Smooth muscle cell (in vitro differentiated cells): ENCODE measurements around the gene CDV3. TPM values are rescaled to one million over a fixed set of nuclear protein-coding genes. Genes with fewer than 3 reads are reported as not detected.

Experiments
- DNase-seq: peaks from one replicate; lab custom pipeline; 2025; ENCODE audit not compliant: unreplicated experiment; lab: John Stamatoyannopoulos, UW
- H2AFZ ChIP-seq: fragments of 200-600 bp; sonication (generic); 2 replicates; pipeline ENCODE4 v1.6.0; 2016; ENCODE audit warnings: antibody characterized with exemption, low read depth, mild to moderate bottlenecking
- H3F3A ChIP-seq: fragments of 200-600 bp; sonication (generic); 2 replicates; pipeline ENCODE4 v1.6.0; 2017; ENCODE audit warnings: antibody characterized with exemption, low read depth
- H3K27ac ChIP-seq: fragments of 200-600 bp; sonication (generic); 2 replicates; pipeline ENCODE4 v1.5.1; 2016; ENCODE audit warnings: low read depth, mild to moderate bottlenecking
- H3K27me3 ChIP-seq: fragments of 200-600 bp; sonication (generic); 2 replicates; pipeline ENCODE4 v1.6.1; 2016; ENCODE audit warnings: low read depth, mild to moderate bottlenecking
- H3K36me3 ChIP-seq: fragments of 200-600 bp; sonication (generic); 2 replicates; pipeline ENCODE4 v1.5.1; 2016; ENCODE audit warnings: low read depth
- H3K4me1 ChIP-seq: fragments of 200-600 bp; sonication (generic); 2 replicates; pipeline ENCODE4 v1.5.1; 2016; ENCODE audit warnings: low read depth
- H3K4me2 ChIP-seq: fragments of 200-600 bp; sonication (generic); 2 replicates; pipeline ENCODE4 v1.6.0; 2016; ENCODE audit warnings: mild to moderate bottlenecking
- H3K4me3 ChIP-seq: fragments of 200-600 bp; sonication (generic); 2 replicates; pipeline ENCODE4 v1.5.1; 2016; ENCODE audit warnings: mild to moderate bottlenecking
- H3K79me2 ChIP-seq: fragments of 200-600 bp; sonication (generic); 2 replicates; pipeline ENCODE4 v1.6.0; 2016; ENCODE audit warnings: low read depth, mild to moderate bottlenecking
- H3K9ac ChIP-seq: fragments of 200-600 bp; sonication (generic); 2 replicates; pipeline ENCODE4 v1.6.0; 2016; ENCODE audit warnings: low read depth
- H3K9me3 ChIP-seq: fragments of 200-600 bp; sonication (generic); replicated peaks from 2 replicates; pipeline ENCODE4 v1.5.1; 2016; ENCODE audit warnings: low read depth
- H4K20me1 ChIP-seq: fragments of 200-600 bp; sonication (generic); 2 replicates; pipeline ENCODE4 v1.6.0; 2016; ENCODE audit warnings: low read depth
- WGBS: methylation state at CpG from one replicate; pipeline ENCODE4 v1.1.7; 2016; ENCODE audit warnings: low lambda C conversion rate; 5-methylcytosine and 5-hydroxymethylcytosine counted together
- polyA plus RNA-seq: library from polyadenylated mRNA; unstranded; fragments of >200 nt; fragmentation: Nextera tagmentation; extraction: Ambion mirVana; gene quantifications from 2 replicates; pipeline ENCODE4 v1.2.1, GENCODE V29; 2016
- total RNA-seq: library from RNA; depleted of rRNA; stranded (reverse); fragments of >200 nt; gene quantifications from 2 replicates; pipeline ENCODE4 v1.2.3, GENCODE V29; 2014
- TF ChIP-seq, protein P1 (sequence below): fragments of 200-600 bp; sonication (generic); IDR thresholded peaks from 2 replicates; pipeline ENCODE4 v1.5.1; 2017; ENCODE audit warnings: borderline replicate concordance, mild to moderate bottlenecking, antibody characterized with exemption; ENCODE audit not compliant: insufficient read depth, poor library complexity, severe bottlenecking

The CDV3 gene
- total and polyA plus RNA-seq, 2 experiments from 2014 or later, result 70.2 to 139 TPM

DNA sequence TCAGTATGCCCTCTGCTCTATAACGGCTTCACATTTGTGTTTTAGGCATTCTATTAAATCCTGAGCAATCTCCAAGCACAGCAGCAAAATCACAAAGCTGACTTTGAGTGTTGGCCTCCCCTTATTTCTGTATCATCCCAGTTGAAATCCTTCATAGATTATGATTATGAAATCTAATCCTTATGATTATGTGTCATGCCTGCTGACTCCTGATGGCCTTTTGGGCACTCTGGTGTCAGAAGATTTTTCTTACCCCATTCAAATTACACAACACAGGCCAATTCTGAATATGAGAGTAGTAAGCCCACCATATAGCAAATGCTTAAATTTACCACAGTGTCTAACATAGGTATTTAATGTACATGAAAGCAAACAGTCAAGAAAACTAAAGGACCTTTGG is 34.3 kb downstream of the CDV3 start:
- Histone ChIP-seq H3K4me1 (no peaks in the 10 kb centered on the region), H3F3A (no peaks in the 10 kb centered on the region), H3K4me3 (no peak overlapping the region), H3K79me2 (no peaks in the 10 kb centered on the region), H3K4me2 (no peak overlapping the region), H3K9me3 (no peaks in the 10 kb centered on the region), H3K36me3 (peaks cover 31% of the 10 kb centered on the region), H2AFZ (no peak overlapping the region), H3K27me3 (no peaks in the 10 kb centered on the region), H3K9ac (no peak overlapping the region), H3K27ac (no peak overlapping the region), H4K20me1 (no peaks in the 10 kb centered on the region)
- TF ChIP-seq, protein P1, sequence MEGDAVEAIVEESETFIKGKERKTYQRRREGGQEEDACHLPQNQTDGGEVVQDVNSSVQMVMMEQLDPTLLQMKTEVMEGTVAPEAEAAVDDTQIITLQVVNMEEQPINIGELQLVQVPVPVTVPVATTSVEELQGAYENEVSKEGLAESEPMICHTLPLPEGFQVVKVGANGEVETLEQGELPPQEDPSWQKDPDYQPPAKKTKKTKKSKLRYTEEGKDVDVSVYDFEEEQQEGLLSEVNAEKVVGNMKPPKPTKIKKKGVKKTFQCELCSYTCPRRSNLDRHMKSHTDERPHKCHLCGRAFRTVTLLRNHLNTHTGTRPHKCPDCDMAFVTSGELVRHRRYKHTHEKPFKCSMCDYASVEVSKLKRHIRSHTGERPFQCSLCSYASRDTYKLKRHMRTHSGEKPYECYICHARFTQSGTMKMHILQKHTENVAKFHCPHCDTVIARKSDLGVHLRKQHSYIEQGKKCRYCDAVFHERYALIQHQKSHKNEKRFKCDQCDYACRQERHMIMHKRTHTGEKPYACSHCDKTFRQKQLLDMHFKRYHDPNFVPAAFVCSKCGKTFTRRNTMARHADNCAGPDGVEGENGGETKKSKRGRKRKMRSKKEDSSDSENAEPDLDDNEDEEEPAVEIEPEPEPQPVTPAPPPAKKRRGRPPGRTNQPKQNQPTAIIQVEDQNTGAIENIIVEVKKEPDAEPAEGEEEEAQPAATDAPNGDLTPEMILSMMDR, result no peak
- 97% methylated on average over 1 of the region's 1 CpG for WGBS
- DNase-seq, result no peak

DNA sequence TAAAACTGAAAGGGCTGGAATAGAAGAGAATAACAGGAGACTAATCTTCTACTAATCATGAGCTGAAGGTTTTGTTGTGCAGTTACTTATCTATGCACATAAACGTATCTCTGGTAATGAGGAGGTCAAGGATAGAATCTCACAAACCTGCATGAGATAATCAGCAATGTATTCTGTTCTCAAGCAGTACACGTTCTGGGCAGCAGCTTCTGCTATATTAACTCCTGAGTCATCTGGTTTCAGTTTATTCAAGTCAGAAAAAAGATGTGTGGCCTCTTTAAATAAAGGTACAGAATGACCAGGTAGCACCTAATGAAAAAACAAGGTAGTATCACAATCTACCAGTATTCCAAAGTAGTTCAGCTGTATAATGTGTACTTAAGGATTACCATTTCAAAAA is 34.9 kb downstream of the CDV3 start:
- Histone ChIP-seq H3K27ac (no peak overlapping the region), H3K9ac (no peak overlapping the region), H3K4me1 (no peaks in the 10 kb centered on the region), H3F3A (no peaks in the 10 kb centered on the region), H3K9me3 (no peaks in the 10 kb centered on the region), H3K27me3 (no peaks in the 10 kb centered on the region), H3K4me3 (no peak overlapping the region), H4K20me1 (no peaks in the 10 kb centered on the region), H2AFZ (no peak overlapping the region), H3K36me3 (peaks cover 31% of the 10 kb centered on the region), H3K4me2 (no peak overlapping the region), H3K79me2 (no peaks in the 10 kb centered on the region)
- TF ChIP-seq, protein P1, result no peak
- DNase-seq, result no peak
- 84% methylated on average over 2 of the region's 2 CpGs for WGBS

DNA sequence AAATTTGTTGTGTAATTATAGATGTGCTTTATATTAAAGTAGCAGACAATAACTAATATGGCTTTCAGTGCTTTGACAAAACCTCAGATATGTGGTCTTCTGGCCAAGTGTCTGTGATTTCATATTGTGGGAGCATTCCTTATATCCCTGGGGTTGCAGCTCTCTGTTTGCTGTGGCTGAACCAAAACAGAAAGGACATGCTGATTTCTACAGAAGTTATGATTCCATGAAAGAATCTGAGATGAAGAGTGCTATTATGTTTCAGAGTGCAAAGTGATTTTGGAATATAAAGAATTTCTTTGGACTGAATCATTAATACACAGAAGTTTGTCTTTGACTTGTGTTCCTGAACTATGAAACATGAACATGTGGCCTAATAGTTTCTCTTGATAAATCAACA is 36.5 kb downstream of the CDV3 start:
- H3K9ac ChIP-seq, result no peak overlapping the region
- no peaks in the 10 kb centered on the region for H3K9me3 ChIP-seq
- no peaks in the 10 kb centered on the region for H3K79me2 ChIP-seq
- no peak overlapping the region for H3K27ac ChIP-seq
- no peaks in the 10 kb centered on the region for H3K4me1 ChIP-seq
- H3K36me3 ChIP-seq, result peaks cover 31% of the 10 kb centered on the region
- TF ChIP-seq, protein P1, result no peak
- H4K20me1 ChIP-seq, result no peaks in the 10 kb centered on the region
- H3F3A ChIP-seq, result no peaks in the 10 kb centered on the region
- H2AFZ ChIP-seq, result no peak overlapping the region
- H3K27me3 ChIP-seq, result no peaks in the 10 kb centered on the region
- DNase-seq, result no peak
- H3K4me3 ChIP-seq, result no peak overlapping the region
- no peak overlapping the region for H3K4me2 ChIP-seq

DNA sequence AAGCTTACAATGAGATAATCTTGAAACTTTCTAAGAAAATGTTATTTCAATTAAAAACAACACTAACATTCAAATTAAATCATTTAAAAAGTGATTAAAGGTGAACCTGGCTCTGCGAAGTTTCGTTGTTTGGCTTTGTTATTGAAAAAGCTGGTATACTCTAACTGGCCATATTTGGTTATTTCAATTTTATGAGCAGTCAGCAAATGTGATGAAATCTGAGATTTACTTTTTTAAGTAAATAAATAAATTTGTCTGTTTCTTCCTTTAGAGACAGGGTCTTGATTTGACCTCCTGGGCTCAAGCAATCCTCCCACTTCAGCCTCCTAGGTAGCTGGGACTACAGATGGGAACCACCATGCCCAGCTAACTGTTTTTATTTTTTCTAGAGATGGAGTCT is 38.0 kb downstream of the CDV3 start:
- H3K36me3 ChIP-seq, result peaks cover 33% of the 10 kb centered on the region

More for the DNA sequence above, 38.0 kb downstream of the CDV3 start:
- no peak overlapping the region for H3K4me2 ChIP-seq
- H3F3A ChIP-seq, result no peaks in the 10 kb centered on the region
- no peak overlapping the region for H3K4me3 ChIP-seq
- H3K79me2 ChIP-seq, result no peaks in the 10 kb centered on the region
- DNase-seq, result no peak
- no peaks in the 10 kb centered on the region for H3K4me1 ChIP-seq
- H3K9ac ChIP-seq, result no peak overlapping the region
- H3K27me3 ChIP-seq, result no peaks in the 10 kb centered on the region
- H3K27ac ChIP-seq, result no peak overlapping the region
- TF ChIP-seq, protein P1, result no peak
- no peaks in the 10 kb centered on the region for H3K9me3 ChIP-seq
- no peaks in the 10 kb centered on the region for H4K20me1 ChIP-seq
- WGBS, result 98% methylated on average over 2 of the region's 2 CpGs
- H2AFZ ChIP-seq, result no peak overlapping the region
